ENCODE results near the gene CAPN13.
"Not testable (repeated sequence)": the region's sequence is repeated elsewhere in the genome, so short reads cannot be mapped to it uniquely, and the experiment has no call there.

Gene CAPN13

DNA sequence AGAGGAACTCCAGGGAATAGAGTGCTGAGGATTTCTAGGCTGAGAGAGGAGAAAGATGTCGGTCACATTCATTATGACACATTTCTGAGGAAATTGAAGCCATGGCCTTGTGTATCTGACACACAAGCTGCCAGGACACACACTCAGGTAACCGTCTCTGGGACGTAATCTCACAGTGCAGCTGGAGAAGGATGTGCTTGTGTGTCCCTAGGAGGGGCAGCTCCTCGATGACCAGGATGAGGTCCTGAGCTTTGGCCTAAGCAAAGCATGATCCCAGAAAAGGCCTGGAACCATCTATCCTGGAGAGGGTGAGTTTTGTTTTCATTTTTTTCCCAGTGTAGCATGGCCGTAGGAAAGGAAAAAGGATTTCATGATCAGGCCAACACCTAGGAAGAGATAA, 102.2 kb downstream of the CAPN13 start:
- no peak for DNase-seq

DNA sequence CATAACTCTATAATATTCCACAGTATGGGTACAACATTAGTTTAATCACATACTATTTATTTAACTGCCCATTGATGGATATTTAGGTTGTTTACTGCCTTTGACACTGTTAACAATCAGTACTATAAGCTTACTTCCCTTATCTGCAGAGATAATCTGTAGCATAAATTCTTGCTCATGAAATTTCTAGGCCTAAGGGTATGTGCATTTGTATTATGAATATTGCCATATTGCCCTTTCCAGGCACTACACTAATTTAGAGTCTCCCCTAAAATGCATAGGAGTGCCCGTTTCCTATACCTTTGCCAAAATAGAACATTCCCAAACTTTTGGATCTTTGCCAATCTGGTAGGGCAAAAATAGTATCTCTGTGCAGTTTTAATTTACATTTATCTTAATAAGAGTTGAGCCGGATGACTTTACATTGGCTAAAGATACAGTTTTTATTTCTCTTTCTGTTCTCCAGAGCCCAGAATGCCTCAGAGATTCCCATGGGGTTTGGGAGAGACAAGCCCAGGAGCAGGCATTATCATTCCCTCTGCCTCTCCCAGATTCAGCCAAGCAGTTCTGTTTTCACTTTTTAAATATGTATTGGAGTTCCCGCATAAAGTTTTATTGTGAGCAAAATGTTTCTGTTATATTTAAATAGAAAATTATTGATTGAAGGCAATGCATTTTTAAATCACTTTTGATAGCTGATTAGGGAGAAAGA, 102.8 kb downstream of the CAPN13 start:
- no peak for DNase-seq

DNA sequence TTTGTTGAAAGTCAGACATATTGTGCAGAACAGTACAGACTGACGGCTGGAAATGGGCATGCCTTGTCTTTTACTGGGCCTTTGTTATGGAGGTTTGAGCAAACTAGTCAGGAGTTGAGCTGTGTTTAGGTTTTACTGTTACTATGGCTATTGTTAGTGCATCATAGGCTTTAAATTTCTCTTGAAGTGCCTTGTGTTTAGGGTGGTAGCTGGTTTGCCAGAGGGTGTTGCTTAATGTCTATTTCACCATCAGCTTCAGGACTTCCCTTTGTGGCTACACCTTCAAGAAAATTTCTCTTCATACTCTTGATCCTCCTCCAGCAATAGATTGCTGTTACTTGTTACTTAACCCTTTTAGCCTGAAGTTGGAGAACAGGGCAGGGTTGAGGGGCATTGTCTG, 104.6 kb downstream of the CAPN13 start:
- DNase-seq: no peak

DNA sequence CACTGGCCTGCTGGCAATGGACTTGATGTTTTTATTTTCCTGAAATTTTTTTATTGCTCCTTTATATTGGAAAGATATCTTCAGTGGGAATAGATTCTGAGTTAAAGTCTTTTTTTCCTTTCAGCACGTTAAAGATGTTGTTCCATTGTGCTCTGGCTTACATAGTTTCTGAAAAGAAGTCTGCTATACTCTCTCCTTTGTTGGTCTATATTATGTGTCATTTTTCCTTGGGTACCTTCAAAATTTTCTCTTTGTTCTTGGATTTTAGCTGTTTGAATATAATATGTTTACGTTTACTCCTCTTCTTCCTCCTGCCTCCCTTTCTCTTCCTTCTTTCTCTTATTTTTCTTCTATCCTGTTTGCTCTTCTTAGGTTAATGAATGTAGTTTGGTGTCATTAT, 105.5 kb downstream of the CAPN13 start:
- no peak for DNase-seq

DNA sequence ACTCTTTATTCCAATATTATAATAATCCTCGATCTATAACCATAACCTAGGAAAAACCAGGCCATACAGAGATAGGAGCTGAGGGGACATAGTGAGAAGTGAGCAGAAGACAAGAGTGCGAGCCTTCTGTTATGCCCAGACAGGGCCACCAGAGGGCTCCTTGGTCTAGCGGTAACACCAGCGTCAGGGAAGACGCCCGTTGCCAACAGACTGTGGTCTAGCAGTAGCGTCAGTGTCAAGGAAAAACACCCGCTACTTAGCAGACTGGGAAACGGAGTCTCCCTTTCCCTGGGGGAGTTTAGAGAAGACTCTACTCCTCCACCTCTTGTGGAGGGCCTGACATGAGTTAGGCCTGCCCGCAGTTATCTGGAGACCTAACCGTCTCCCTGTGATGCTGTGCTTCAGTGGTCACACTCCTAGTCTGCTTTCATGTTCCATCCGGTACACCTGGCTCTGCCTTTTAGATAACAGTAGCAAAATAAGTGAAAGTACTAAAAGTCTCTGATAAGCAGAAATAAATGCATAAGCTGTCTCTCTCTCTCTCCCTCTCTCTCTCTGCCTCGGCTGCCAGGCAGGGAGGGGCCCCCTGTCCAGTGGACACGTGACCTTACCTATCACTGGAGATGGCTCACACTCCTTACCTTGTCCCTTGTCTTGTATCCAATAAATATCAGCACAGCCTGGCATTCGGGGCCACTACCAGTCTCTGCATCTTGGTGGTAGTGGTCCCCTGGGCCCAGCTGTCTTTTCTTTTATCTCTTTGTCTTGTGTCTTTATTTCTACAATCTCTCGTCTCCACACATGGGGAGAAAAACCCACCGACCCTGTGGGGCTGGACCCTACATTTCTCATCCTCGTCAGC, 109.8 kb downstream of the CAPN13 start:
- not testable (repeated sequence) for DNase-seq

DNA sequence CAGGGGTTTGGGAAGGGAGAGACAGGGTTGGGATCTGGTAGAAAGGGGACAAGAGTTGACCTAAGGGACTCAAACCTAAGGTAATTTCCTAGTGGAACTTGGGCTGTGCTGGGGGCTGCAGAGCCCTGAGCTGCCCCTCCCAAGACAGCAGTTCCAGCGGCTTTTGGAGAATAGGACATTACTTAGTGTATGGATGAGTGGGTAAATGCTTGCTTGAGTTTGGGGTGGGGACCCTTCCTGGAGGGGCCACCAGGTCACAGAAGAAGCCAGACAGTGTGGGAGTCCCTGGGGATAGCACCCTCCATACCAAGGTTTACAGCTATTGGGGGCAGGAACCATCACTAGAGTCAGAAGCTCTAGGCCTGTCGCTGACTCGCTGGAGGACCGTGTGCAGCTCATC, 111.5 kb downstream of the CAPN13 start:
- DNase-seq: no peak

DNA sequence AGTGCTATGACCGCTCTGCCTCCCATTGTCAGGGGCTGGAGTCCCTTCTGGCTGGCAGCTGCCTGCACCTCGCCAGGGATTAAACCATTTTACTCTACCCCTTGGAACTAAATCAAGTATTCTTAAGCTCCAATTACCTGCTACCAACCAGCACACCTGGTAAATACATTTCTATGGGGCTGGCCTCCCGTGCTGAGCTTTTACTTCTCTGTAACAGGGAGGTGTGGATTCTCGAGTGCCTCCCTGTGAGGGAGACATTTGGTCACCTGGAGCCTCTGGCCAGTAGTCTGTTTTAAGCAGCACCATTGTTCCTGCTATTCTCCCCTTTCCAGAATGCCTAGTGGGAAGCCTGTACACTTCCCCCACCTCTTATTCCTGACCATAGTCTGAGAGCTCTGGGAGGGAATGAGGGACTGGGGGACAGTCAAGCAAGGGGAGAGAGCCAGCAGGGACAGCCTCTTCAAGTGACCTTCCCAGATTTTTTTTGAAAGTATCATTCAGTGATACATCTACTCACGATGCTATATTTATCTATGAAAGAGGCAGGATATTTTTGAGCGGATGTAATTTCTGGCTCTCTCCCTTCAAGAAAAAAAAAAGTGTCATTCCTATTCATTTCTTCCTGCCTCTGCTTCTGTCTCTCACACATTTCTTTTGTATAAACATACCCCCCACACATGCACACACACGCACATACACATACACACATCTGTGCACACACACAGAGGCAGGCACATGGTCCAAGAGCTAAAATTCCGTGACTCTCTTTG, 112.8 kb downstream of the CAPN13 start:
- no peak for DNase-seq

DNA sequence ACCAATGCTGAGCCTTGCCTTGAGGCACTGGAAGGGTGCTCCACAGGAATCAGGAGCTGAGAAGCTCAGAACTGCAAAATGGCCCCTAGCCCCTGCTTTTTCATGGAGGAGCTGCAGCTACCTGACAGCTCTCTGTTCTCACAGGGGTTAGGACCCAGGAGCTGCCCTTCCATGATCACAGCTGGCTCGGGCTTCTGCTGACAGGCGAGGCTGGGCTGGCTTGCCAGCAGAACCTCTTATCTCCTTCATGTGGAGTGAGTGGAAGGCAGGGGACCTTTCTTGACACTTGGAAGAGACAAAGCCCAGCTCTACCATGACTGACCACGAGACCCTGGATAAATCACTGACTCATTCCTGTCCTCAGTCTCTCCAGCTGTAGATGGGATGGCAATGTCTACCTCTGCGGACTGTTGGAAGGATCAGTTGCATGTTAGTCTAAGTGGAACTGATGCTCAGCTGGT, 113.4 kb downstream of the CAPN13 start:
- DNase-seq: no peak

DNA sequence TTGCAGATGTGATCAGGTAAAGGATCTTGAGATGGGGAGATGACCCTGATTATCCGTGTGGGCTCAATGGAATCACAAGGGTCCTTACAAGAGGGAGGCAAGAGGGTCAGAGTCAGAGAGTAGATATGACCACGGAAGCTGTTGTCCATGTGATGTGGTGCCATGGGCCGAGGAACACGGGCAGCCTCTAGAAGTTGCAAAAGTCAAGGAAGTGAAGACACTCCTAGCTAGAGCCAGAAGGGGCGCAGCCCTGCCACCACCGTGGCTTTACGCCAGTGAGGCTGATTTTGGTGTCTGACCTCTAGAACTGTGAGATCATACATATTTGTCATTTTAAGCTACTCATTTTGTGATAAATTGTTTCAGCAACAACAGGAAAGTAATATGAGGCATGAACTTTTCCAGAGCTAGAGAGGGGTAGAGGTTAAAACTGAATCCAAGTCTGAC, 114.4 kb downstream of the CAPN13 start:
- DNase-seq: no peak

DNA sequence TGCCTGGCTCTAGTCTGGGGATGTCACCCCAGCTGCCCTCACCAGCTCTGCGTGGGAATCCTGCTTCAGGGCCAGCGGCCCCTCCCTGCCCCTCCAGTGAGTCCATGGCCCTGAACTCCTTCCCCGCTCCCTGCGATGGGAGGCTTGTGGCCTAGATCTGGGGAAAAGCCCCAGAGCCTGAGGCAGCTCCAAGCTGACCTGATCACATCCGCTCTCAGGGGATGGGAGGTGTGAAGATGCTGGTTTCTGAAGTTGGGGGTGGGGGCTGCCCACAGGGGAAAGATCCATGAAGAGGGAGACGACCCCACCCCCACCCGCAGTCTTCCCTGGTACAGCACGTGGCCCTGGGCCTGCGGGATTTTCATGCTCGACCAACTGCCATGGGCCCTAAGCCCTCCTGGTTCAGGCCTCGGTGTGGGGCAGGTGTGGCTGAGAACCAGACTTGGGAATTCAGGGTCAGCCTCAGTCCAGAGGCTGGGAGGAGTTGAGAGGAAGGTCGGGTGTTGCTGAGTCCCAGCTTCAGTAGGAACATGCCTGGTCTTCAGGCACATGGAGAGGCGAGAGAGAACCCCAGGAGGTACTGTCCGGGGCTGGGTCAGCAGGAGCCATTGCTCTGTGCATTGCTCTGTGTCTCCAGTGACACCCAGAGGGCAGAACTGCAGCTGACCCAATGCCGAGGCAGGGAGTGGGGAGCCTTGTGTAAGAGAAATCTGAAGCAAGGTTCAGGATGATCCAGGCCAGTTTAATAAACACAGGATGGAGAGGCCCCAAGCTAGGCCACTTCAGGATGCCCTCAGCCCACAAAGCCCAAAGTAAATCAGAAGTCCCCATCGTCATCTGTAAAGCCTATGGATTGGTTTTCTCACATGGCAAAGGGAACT, 115.1 kb downstream of the CAPN13 start:
- no peak for DNase-seq

DNA sequence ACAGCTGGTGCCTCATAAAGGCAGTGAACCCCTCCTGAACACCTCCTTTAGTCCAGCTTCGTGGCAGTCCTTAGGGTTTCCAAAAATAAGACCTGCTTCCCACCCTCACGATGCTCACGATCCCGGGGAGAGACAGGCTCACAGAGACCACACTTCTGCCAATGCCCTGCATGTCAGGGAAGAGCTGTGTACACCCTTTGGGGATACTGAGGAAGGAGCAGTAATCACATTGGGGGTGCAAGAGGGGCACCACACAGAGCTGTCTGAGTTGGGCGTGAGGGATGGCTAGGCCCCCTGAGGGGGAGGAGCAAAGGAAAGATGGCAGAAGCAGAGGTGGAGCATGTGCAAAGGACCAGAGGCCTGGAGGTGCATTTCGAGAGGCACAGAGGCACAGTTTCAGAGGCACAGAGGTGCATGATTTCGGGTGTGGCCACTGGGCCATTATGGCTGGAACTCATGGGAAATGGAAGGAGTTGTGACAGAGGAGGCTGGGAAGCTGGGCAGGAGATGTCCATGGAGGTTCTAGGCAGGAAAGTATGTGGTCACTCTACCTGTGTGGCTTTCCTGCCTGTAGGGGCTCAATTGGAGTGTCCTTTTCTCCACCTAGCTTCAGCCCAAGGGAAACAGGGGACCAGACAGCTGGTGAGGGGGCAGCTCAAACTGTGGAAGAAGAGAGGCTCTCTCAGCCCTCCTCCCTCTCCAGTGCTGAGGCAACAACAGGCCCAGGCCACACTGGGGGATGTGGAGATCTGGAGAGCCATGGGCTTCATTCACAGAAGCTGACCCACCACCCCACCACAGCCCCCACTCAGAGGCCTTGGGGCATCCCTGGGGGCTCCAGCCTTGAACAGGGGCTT, 115.9 kb downstream of the CAPN13 start:
- no peak for DNase-seq

DNA sequence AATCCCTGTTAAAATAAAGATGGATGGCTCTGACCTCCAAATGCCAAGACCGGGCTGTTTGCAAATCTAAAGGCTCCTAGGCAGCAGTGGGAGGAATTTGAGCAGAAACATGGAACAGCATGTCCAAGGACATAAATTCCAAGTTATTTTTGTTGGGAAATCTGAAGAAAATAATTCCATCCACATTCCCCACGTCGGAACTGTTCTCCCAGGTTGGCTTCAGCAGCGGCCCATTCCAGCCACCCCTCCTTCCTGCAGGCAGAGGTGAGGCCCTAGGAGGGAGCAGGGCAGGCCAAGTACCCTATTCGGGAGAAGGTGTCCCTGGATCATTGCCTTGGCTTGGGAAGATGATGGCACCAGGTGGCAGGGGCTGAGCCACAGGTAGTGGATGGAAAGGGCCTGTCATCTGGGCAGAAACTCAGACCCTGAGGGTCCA, 117.1 kb downstream of the CAPN13 start:
- DNase-seq: no peak

DNA sequence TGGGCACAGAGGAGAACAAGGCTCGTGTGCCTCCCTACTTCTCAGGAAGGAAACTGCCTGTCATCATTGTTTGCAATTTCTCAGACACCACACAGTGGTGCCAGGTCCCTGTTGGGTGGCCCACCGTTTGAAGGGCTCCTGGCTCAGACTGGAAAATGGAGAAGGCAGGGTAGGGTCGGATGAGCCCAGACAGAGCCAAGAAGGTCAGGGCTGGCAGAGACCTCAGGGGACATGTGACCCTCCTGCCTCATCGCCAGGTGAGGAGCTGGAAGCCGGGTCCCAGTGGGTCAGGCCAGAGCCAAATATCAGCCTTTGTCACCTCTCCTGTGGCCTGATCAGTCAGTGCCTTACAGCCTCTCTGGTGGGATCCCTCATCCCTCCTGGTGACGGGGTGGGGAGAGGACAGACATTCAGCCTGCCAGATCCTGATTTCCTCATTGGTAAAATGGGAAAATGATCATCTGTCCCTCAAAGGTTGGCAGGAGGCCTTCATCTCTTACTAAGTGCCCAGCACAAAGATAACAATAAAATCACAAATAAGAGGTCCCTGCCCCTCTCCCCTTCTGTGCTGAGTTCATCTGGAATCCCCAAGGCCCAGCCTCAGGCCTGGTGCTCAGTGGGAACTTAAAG, 117.6 kb downstream of the CAPN13 start:
- no peak for DNase-seq

DNA sequence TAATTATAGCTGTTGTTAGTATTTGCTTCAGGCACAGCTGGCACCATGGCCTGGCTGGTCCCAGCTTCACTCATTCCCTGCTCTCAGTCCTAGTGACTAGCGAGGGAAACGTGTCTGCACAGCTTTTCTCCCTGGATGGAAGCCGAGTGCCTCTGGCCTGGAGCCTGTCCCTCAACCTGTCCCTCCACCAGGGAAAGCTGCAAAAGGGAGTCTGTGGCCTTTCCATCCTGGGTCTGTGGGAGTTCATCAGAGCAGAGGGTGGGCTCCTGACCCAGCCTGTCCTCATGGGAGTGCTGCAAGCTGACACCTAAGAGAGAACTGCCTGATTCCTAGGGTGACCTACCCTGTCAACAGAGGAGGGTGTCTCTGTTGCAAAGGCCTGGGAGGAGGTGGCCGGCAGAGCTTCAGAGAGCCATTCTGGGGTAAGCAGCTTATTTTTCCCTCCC, 118.3 kb downstream of the CAPN13 start:
- peak; percentile 21 for DNase-seq

DNA sequence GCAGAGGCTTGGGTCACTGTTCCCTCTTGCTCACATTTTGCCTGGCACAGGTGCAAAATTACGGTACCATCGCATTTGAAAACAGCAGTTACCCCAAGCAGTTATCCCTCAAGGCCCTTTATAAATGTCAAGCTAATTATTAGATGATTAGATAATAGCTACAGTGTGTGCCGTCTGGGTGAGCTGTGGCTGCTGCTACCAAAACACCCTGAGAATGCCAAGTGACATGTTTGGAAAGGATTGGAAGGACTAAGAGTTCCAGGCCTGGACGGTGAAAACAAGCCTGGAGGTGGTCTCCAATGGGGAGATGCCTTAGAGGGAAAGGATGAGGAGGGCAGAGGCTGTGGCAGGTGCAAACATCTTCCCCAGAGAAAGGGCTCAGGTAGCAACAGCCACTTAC, 120.6 kb downstream of the CAPN13 start:
- no peak for DNase-seq

DNA sequence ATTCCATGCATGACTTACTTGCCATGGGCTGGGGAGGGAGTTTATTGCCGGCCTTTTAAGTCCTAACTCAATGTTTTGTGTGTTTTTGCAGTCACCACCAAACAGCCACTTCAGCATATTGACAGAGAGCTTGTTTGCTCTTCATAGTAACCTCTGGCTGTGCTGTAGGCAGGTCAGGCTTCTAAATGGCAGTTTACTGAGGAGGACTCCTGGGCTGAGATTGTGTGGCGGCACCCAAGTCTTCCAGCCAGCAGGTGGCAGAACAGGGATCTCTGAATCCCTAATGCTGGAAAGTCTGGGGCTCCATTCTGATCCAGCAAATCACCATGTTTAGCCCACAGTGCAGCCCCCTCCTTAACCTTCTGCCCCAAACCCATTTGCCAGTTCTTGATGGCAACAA, 121.2 kb downstream of the CAPN13 start:
- DNase-seq: no peak

DNA sequence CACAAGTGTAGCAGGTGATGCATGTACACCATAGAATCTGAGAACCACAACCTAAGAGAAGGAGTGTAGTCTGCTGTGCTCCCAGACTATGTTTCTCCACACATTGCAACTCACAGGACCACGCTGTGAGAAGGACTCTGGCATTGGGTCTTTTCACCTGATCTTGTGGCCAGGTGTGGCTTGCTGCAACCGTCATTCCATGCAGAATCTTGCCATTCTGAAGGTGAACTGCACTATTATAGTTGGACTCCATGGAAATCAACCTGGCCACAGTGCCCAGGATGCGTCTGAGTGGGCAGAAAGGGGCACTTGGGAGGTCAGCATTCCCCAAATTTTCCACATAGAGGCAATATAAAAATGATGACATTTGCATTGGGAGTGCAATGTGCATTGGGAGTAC, 122.2 kb downstream of the CAPN13 start:
- DNase-seq: no peak

DNA sequence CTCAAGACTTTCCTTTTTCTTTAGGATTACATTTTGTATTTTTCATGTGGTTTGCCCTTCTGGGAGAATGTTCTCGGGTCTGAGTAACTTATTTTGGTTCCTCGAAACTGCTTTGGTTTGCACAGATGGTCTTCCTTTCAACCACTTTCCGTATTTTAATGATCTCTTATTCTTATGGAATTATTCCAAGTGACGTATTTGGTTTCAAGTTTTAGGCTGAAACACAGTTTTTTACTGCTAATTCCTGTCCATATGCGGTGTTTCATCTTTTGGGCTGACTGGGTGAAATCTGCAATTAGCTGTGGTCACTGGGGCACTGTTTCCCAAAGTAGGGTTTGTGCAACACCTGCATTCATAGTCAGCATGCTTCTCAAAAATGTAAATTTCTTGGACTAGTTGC, 122.7 kb downstream of the CAPN13 start:
- no peak for DNase-seq

DNA sequence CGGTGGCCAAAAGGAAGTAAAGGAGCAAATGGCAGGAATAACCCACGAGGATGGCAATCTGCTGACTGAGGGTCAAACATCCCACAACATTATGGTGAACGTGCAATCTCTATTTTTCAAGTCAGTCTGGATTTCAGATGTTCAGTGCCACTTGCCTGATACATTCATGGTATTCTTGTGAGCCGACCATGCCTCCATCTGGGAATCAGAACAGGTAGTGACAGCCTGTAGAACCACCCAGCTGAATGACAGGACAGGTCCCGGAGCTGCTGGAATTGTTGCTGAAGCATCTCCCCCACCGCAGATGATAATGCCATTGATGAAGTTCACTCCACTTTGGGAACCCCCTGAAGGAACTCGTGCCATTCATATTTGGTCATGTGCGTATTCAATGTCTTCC, 123.2 kb downstream of the CAPN13 start:
- DNase-seq: no peak

DNA sequence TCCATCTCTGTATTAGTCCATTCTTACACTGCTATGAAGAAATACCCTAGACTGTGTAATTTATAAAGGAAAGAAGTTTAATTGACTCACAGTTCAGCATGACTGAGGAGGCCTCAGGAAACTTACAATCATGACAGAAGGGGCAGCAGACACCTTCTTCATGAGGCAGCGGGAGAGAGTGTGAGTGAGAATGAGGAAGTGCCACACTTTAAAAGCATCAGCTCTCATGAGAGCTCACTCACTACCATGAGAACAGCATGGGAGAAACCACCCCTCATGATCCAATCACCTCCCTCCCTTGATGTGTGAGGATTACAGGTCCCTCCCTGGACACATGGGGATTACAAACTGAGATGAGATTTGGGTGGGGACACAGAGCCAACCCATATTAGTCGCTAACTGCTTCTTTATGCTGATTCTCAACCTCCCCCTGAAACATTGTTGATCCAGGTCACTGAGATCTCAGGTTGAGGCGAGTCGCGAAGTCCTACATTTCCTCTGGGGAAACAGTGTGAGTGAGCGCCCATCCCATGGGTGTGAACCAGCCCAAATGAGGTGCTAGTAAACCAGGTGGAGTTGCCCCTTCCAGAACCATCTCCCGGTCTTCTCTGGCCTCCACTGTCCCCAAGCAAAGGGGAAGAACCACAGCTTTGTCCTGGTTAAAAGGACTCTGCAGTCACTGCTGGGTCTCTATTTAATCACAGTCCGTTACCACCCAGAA, 123.8 kb downstream of the CAPN13 start:
- DNase-seq: no peak

Measured in right kidney (tissue), 1 donor.